ENCODE measurements around the gene EFCAB11. TPM values are rescaled to one million over a fixed set of nuclear protein-coding genes. Genes with fewer than 3 reads are reported as not detected.

Gene EFCAB11
- total RNA-seq, 1 experiment from 2014 or later: 10.6 TPM

- CTCF ChIA-PET: no interaction called here
- POLR2A ChIA-PET: no interaction called here
These were observed 200.6 kb downstream of the EFCAB11 start for GRCh38 chr14:89753828-89754412.

GRCh38 chr14:89750908-89751392, 203.6 kb downstream of the EFCAB11 start:
- H3K27ac Mint-ChIP-seq (ENCODE audit: low read depth, unreplicated experiment): no peak overlapping the region
- TF ChIP-seq, protein P1, sequence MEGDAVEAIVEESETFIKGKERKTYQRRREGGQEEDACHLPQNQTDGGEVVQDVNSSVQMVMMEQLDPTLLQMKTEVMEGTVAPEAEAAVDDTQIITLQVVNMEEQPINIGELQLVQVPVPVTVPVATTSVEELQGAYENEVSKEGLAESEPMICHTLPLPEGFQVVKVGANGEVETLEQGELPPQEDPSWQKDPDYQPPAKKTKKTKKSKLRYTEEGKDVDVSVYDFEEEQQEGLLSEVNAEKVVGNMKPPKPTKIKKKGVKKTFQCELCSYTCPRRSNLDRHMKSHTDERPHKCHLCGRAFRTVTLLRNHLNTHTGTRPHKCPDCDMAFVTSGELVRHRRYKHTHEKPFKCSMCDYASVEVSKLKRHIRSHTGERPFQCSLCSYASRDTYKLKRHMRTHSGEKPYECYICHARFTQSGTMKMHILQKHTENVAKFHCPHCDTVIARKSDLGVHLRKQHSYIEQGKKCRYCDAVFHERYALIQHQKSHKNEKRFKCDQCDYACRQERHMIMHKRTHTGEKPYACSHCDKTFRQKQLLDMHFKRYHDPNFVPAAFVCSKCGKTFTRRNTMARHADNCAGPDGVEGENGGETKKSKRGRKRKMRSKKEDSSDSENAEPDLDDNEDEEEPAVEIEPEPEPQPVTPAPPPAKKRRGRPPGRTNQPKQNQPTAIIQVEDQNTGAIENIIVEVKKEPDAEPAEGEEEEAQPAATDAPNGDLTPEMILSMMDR (IDR thresholded peaks at IDR 0.05; ENCODE audit: unreplicated experiment): no peak
- H3K4me1 Mint-ChIP-seq (ENCODE audit: insufficient read depth, unreplicated experiment): no peaks in the 10 kb centered on the region
- intact Hi-C loops (cut with micrococcal nuclease): no loop called here
- ChIA-PET CTCF (interaction anchor here (0.6 to 1.1 kb wide), 4 partner anchors 16 to 993 kb away, joined by 3 to 4 read pairs (median 4); no protein-coding TSS in a partner anchor), POLR2A (no interaction called here)
- no peak for DNase-seq (ENCODE audit: unreplicated experiment)
- no TSS peak for BruUV-seq (replicated peaks)
- no peaks in the 10 kb centered on the region for H3K9me3 Mint-ChIP-seq (ENCODE audit: unreplicated experiment)
- no peaks in the 10 kb centered on the region for H3K36me3 Mint-ChIP-seq (ENCODE audit: insufficient read depth, unreplicated experiment)
- no peak overlapping the region for H3K4me3 Mint-ChIP-seq (ENCODE audit: unreplicated experiment)
- H3K27me3 Mint-ChIP-seq (ENCODE audit: insufficient read depth, unreplicated experiment): no peaks in the 10 kb centered on the region

More at GRCh38 chr14:89753828-89754412, 200.6 kb downstream of the EFCAB11 start:
- Mint-ChIP-seq H3K4me1 (ENCODE audit: insufficient read depth, unreplicated experiment) (no peaks in the 10 kb centered on the region), H3K4me3 (ENCODE audit: unreplicated experiment) (no peak overlapping the region), H3K36me3 (ENCODE audit: insufficient read depth, unreplicated experiment) (no peaks in the 10 kb centered on the region), H3K27ac (ENCODE audit: low read depth, unreplicated experiment) (no peak overlapping the region), H3K9me3 (ENCODE audit: unreplicated experiment) (no peaks in the 10 kb centered on the region), H3K27me3 (ENCODE audit: insufficient read depth, unreplicated experiment) (no peaks in the 10 kb centered on the region)
- no peak for DNase-seq (ENCODE audit: unreplicated experiment)
- no TSS peak for BruUV-seq (replicated peaks)
- TF ChIP-seq, protein P1 (IDR thresholded peaks at IDR 0.05; ENCODE audit: unreplicated experiment): no peak
- intact Hi-C loops (cut with micrococcal nuclease): no loop called here

- POLR2A ChIA-PET: no interaction called here
- Mint-ChIP-seq H3K27me3 (ENCODE audit: insufficient read depth, unreplicated experiment) (no peaks in the 10 kb centered on the region), H3K27ac (ENCODE audit: low read depth, unreplicated experiment) (no peak overlapping the region), H3K36me3 (ENCODE audit: insufficient read depth, unreplicated experiment) (no peaks in the 10 kb centered on the region), H3K4me3 (ENCODE audit: unreplicated experiment) (no peak overlapping the region), H3K4me1 (ENCODE audit: insufficient read depth, unreplicated experiment) (no peaks in the 10 kb centered on the region), H3K9me3 (ENCODE audit: unreplicated experiment) (no peaks in the 10 kb centered on the region)
- TF ChIP-seq, protein P1 (IDR thresholded peaks at IDR 0.05; ENCODE audit: unreplicated experiment): no peak
- no peak for DNase-seq (ENCODE audit: unreplicated experiment)
- intact Hi-C loops (cut with micrococcal nuclease): no loop called here
- CTCF ChIA-PET: no interaction called here
- BruUV-seq (replicated peaks): no TSS peak
These were observed 204.2 kb downstream of the EFCAB11 start for GRCh38 chr14:89750281-89750755.

- no peak for DNase-seq (ENCODE audit: unreplicated experiment)
- H3K36me3 Mint-ChIP-seq (ENCODE audit: insufficient read depth, unreplicated experiment): no peaks in the 10 kb centered on the region
- CTCF ChIA-PET: interaction anchor here (0.7 to 1.1 kb wide), 2 partner anchors 134 to 708 kb away, joined by 3 to 4 read pairs; no protein-coding TSS in a partner anchor
- no peak overlapping the region for H3K27ac Mint-ChIP-seq (ENCODE audit: low read depth, unreplicated experiment)
- intact Hi-C loops (cut with micrococcal nuclease): no loop called here
- H3K4me1 Mint-ChIP-seq (ENCODE audit: insufficient read depth, unreplicated experiment): no peaks in the 10 kb centered on the region
- TF ChIP-seq, protein P1 (IDR thresholded peaks at IDR 0.05; ENCODE audit: unreplicated experiment): no peak
- POLR2A ChIA-PET: interaction anchor here (0.7 kb wide), 1 partner anchor 48 kb away, joined by 3 read pairs; no protein-coding TSS in a partner anchor
- BruUV-seq (replicated peaks): no TSS peak
- no peaks in the 10 kb centered on the region for H3K9me3 Mint-ChIP-seq (ENCODE audit: unreplicated experiment)
- H3K27me3 Mint-ChIP-seq (ENCODE audit: insufficient read depth, unreplicated experiment): no peaks in the 10 kb centered on the region
- H3K4me3 Mint-ChIP-seq (ENCODE audit: unreplicated experiment): no peak overlapping the region
These were observed 206.5 kb downstream of the EFCAB11 start for GRCh38 chr14:89748004-89748403.
